ENCODE data around the gene IL32.
"Not testable (repeated sequence)": the region's sequence is repeated elsewhere in the genome, so short reads cannot be mapped to it uniquely, and the experiment has no call there.

Gene IL32

GRCh38 chr16:3028716-3029319, 36.6 kb upstream of the IL32 start:
- no peak for DNase-seq

- peak in 1 of 4 experiments; percentile 24 for DNase-seq
Measured at GRCh38 chr16:3029491-3030221, 35.8 kb upstream of the IL32 start.

GRCh38 chr16:3030222-3031212, 34.9 kb upstream of the IL32 start:
- DNase-seq: no peak

- DNase-seq: no peak
Measured at GRCh38 chr16:3032624-3033023, 32.8 kb upstream of the IL32 start.

GRCh38 chr16:3035289-3035971, 30.0 kb upstream of the IL32 start:
- no peak for DNase-seq

- no peak for DNase-seq
Measured at GRCh38 chr16:3035972-3036725, 29.3 kb upstream of the IL32 start.

- no peak for DNase-seq
Measured at GRCh38 chr16:3036726-3037315, 28.6 kb upstream of the IL32 start, which contains the start of gene BICDL2. Gene BICDL2 (minus strand): TSS chr16:3036944. CDS start chr16:3035496, 1,448 bp downstream.

GRCh38 chr16:3038256-3038655, 27.2 kb upstream of the IL32 start:
- no peak for DNase-seq

GRCh38 chr16:3038896-3039295, 26.5 kb upstream of the IL32 start:
- no peak for DNase-seq

GRCh38 chr16:3042376-3042775, 23.1 kb upstream of the IL32 start:
- no peak for DNase-seq

GRCh38 chr16:3044708-3045107, 20.7 kb upstream of the IL32 start:
- no peak for DNase-seq

GRCh38 chr16:3045758-3046640, 19.4 kb upstream of the IL32 start, which contains the start of gene MMP25:
Gene MMP25 (plus strand): TSS chr16:3046561. CDS start chr16:3046918, 357 bp downstream.
- no peak for DNase-seq

GRCh38 chr16:3046641-3047386, 18.6 kb upstream of the IL32 start:
- no peak for DNase-seq

- DNase-seq: no peak
Measured at GRCh38 chr16:3047387-3047720, 18.1 kb upstream of the IL32 start.

- DNase-seq: no peak
Measured at GRCh38 chr16:3049921-3050481, 15.4 kb upstream of the IL32 start.

GRCh38 chr16:3050487-3050886, 15.0 kb upstream of the IL32 start:
- DNase-seq: no peak

GRCh38 chr16:3051009-3051408, 14.4 kb upstream of the IL32 start:
- no peak for DNase-seq

- DNase-seq: no peak
Measured at GRCh38 chr16:3051494-3051893, 13.9 kb upstream of the IL32 start.

- DNase-seq: not testable (repeated sequence)
Measured at GRCh38 chr16:3052571-3053329, 12.7 kb upstream of the IL32 start.

Data from activated CD4-positive, CD25-positive, alpha-beta regulatory T cell (primary cell).